Mesendoderm (in vitro differentiated cells): ENCODE data around the gene LAMTOR1. TPM values are rescaled to one million over a fixed set of nuclear protein-coding genes. Genes with fewer than 3 reads are reported as not detected.
A peak's percentile ranks its signal among the peaks of the same experiment; 100 is the strongest.

Source experiments
- DNase-seq: peaks from one replicate; pipeline ENCODE4 v3.0.0; 2013
- H2AK5ac ChIP-seq: 2 replicates; pipeline ENCODE4 v1.6.1; 2013; ENCODE audit warnings: low read length, inconsistent platforms
- H2BK120ac ChIP-seq: 2 replicates; pipeline ENCODE4 v1.6.1; 2013; ENCODE audit warnings: low read depth, mild to moderate bottlenecking, low read length, moderate library complexity, mixed read lengths
- H2BK15ac ChIP-seq: replicated peaks from 2 replicates; pipeline ENCODE4 v1.6.1; 2013; ENCODE audit warnings: low read depth, mild to moderate bottlenecking, moderate library complexity
- H2BK5ac ChIP-seq: 2 replicates; pipeline ENCODE4 v1.6.1; 2013; ENCODE audit warnings: low read length, inconsistent platforms
- H3K18ac ChIP-seq: 2 replicates; pipeline ENCODE4 v1.6.1; 2013; ENCODE audit warnings: mild to moderate bottlenecking, low read length, mixed read lengths
- H3K23ac ChIP-seq: one replicate; pipeline ENCODE4 v1.6.1; 2013; ENCODE audit warnings: low read length
- H3K27ac ChIP-seq: 2 replicates; pipeline ENCODE4 v1.5.1; 2013; ENCODE audit warnings: low read depth, mild to moderate bottlenecking, inconsistent platforms, low read length, moderate library complexity
- H3K27me3 ChIP-seq: 2 replicates; pipeline ENCODE4 v1.6.1; 2013; ENCODE audit warnings: low read length, control low read depth, mild to moderate bottlenecking, inconsistent platforms; ENCODE audit not compliant: insufficient read depth, poor library complexity
- H3K36me3 ChIP-seq: 2 replicates; pipeline ENCODE4 v1.6.1; 2013; ENCODE audit warnings: low read length, inconsistent platforms; ENCODE audit not compliant: control insufficient read depth, insufficient read depth
- H3K4ac ChIP-seq: one replicate; pipeline ENCODE4 v1.6.1; 2013; ENCODE audit warnings: low read depth, mild to moderate bottlenecking, low read length, moderate library complexity
- H3K4me1 ChIP-seq: 2 replicates; pipeline ENCODE4 v1.6.1; 2013; ENCODE audit warnings: low read depth, low read length, inconsistent platforms; ENCODE audit not compliant: control insufficient read depth
- H3K4me2 ChIP-seq: 2 replicates; pipeline ENCODE4 v1.6.1; 2013; ENCODE audit warnings: low read length
- H3K4me3 ChIP-seq: 2 replicates; pipeline ENCODE4 v1.5.1; 2013; ENCODE audit warnings: mild to moderate bottlenecking, low read length
- H3K56ac ChIP-seq: one replicate; pipeline ENCODE4 v1.6.1; 2013; ENCODE audit warnings: low read length
- H3K79me1 ChIP-seq: 2 replicates; pipeline ENCODE4 v1.6.1; 2013; ENCODE audit warnings: low read length, inconsistent platforms
- H3K79me2 ChIP-seq: 2 replicates; pipeline ENCODE4 v1.6.1; 2013; ENCODE audit warnings: mild to moderate bottlenecking, low read length; ENCODE audit not compliant: control insufficient read depth, insufficient read depth
- H3K9ac ChIP-seq: 2 replicates; pipeline ENCODE4 v1.6.1; 2013; ENCODE audit warnings: low read length, inconsistent platforms
- H4K5ac ChIP-seq: one replicate; pipeline ENCODE4 v1.6.1; 2013; ENCODE audit warnings: low read length
- H4K8ac ChIP-seq: one replicate; pipeline ENCODE4 v1.6.1; 2013; ENCODE audit warnings: low read depth, mild to moderate bottlenecking, control low read depth, low read length, moderate library complexity
- WGBS: extraction: QIAGEN DNeasy Blood & Tissue Kit; methylation state at CpG from one replicate; pipeline ENCODE4 v1.1.7; 2013; ENCODE audit warnings: low lambda C conversion rate, missing lambda C conversion rate; ENCODE audit not compliant: insufficient coverage; ENCODE audit errors: extremely low coverage; 5-methylcytosine and 5-hydroxymethylcytosine counted together
- small RNA-seq: library from polyadenylated mRNA; stranded (forward); fragments of <200 nt; extraction: miRNeasy Mini kit (QIAGEN cat#:217004); gene quantifications from one replicate; pipeline ENCODE3, GENCODE V24; 2013; ENCODE audit not compliant: insufficient read depth

LAMTOR1 gene

DNA sequence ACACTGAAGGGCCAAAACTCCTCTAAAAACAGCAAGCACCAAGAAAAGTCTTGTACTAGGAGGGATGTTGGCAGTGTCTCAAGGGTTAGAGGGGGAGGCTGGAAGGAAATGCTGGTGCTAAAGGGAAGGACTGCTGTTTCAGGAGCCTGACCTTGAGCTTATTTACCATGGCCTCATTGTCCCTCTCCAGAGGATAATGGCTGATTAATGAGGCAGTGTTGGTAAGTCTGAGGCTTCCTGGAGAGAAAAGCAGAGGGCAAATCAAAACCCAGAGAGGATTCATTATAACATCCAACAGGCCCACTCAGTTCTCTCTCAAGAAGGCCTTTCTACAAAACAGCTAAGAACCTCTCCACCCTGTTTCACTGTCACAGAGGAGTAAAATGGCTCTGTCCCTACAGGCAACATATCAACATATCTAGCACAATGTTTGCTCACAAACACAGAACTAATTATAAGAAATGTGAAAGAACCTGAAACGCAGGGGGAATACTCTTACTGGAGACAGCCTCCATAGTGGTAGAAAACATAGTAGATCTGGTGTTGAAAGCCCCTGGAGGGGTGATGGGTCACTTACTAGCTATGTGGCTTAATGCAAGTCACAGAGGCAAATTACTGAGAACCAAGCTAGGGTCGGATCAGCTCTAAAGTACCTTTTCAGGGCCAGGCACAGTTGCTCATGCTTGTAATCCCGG, 54.2 kb downstream of the LAMTOR1 start:
- Histone ChIP-seq H3K4ac (no peak overlapping the region), H3K9ac (no peak overlapping the region), H2BK120ac (no peak overlapping the region), H4K5ac (no peak overlapping the region), H3K18ac (no peak overlapping the region), H3K27me3 (no peaks in the 10 kb centered on the region), H2AK5ac (no peak overlapping the region), H3K4me1 (no peaks in the 10 kb centered on the region), H3K4me2 (no peak overlapping the region), H3K36me3 (no peaks in the 10 kb centered on the region), H3K23ac (no peak overlapping the region), H3K27ac (no peak overlapping the region), H2BK5ac (no peak overlapping the region), H3K79me2 (peaks cover 2% of the 10 kb centered on the region), H4K8ac (no peak overlapping the region), H3K4me3 (no peak overlapping the region), H2BK15ac (no peak overlapping the region), H3K79me1 (peaks cover 10% of the 10 kb centered on the region), H3K56ac (peak overlapping the region; percentile 30)
- WGBS, result no CpG with 5 or more reads among the region's 3 CpGs
- peak; percentile 26 for DNase-seq

Small RNAs within 50 kb of the gene (small RNA-seq; reads per million reads assigned to genes)
- gene MIR3165 (0.54 reads per million), gene RNU6-72P (not detected)
